PFSK-1 (cell line): ENCODE data around the gene ADAMTS2.

Experiments used
- FOXP2 ChIP-seq: optimal IDR thresholded peaks from 2 replicates; pipeline ENCODE3; 2011; ENCODE audit warnings: borderline replicate concordance, control low read depth, inconsistent platforms; ENCODE audit not compliant: insufficient read depth; ENCODE audit errors: extremely low read length, extremely low read depth
- POLR2AphosphoS5 ChIP-seq: IDR thresholded peaks from 2 replicates; pipeline ENCODE4 v1.6.1; 2012; ENCODE audit warnings: low read depth, mild to moderate bottlenecking, control low read depth, low read length, moderate library complexity
- SIN3A ChIP-seq: IDR thresholded peaks from 2 replicates; pipeline ENCODE4 v1.6.1; 2012; ENCODE audit warnings: mild to moderate bottlenecking, low read length, moderate library complexity, borderline replicate concordance; ENCODE audit not compliant: insufficient read depth
- TAF1 ChIP-seq: IDR thresholded peaks from 2 replicates; pipeline ENCODE4 v1.6.1; 2012; ENCODE audit warnings: low read length, control low read depth, borderline replicate concordance; ENCODE audit not compliant: insufficient read depth
- TF ChIP-seq, protein P1 (sequence below), 2 experiments: IDR thresholded peaks; 2 replicates each; pipeline versions ENCODE4 v1.6.1 to v1.8.0; 2011 to 2012; ENCODE audit warnings: low read depth in 2 of 2, low read length in 2 of 2, control low read depth in 1 of 2, inconsistent platforms in 1 of 2, mild to moderate bottlenecking in 1 of 2, moderate library complexity in 1 of 2; ENCODE audit not compliant: insufficient read depth in 1 of 2

DNA sequence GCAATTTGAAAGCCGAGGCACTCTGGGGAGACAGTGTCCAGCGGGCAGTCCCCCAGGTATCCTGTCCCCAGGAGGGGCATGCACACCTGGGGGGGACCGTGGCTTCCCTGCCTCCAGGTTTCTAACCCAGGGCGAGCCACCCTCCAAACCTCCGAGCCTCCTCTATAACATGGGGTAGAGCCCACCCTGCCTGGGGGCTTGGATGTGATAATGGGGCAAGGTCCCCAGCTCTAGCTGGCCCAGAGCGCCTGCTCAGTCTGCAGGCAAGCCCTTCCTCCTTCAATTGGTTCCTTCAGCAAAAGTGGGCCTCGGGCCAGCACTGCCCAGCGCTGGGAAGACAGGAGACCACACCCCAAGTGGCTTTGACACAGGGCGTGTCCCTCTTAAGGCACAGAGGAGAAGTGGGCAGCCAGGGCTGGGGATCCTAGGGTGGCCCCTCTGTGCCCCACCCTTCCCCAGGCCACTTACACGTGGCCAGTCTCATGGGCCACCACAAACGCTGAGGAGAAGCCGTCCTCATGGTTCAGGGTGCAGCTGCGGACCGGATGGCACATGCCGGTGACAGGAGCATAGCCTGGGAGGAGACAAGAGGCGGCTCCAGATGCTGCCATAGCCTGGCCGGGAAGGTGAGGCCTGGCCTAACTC, 190.8 kb downstream of the ADAMTS2 start:
- no peak for TF ChIP-seq FOXP2
- TF ChIP-seq TAF1 = no peak
- TF ChIP-seq POLR2AphosphoS5 = no peak
- TF ChIP-seq, protein P1, sequence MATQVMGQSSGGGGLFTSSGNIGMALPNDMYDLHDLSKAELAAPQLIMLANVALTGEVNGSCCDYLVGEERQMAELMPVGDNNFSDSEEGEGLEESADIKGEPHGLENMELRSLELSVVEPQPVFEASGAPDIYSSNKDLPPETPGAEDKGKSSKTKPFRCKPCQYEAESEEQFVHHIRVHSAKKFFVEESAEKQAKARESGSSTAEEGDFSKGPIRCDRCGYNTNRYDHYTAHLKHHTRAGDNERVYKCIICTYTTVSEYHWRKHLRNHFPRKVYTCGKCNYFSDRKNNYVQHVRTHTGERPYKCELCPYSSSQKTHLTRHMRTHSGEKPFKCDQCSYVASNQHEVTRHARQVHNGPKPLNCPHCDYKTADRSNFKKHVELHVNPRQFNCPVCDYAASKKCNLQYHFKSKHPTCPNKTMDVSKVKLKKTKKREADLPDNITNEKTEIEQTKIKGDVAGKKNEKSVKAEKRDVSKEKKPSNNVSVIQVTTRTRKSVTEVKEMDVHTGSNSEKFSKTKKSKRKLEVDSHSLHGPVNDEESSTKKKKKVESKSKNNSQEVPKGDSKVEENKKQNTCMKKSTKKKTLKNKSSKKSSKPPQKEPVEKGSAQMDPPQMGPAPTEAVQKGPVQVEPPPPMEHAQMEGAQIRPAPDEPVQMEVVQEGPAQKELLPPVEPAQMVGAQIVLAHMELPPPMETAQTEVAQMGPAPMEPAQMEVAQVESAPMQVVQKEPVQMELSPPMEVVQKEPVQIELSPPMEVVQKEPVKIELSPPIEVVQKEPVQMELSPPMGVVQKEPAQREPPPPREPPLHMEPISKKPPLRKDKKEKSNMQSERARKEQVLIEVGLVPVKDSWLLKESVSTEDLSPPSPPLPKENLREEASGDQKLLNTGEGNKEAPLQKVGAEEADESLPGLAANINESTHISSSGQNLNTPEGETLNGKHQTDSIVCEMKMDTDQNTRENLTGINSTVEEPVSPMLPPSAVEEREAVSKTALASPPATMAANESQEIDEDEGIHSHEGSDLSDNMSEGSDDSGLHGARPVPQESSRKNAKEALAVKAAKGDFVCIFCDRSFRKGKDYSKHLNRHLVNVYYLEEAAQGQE (IDR thresholded peaks at IDR 0.05; ENCODE audit: insufficient read depth in 1 of 2, low read depth in 2 of 2, low read length in 2 of 2) = no peak
- no peak for TF ChIP-seq SIN3A
